Subcutaneous adipose tissue (tissue), 4 donors: ENCODE measurements around the gene CGB8. TPM values are rescaled to one million over a fixed set of nuclear protein-coding genes. Genes with fewer than 3 reads are reported as not detected.
"Not testable (repeated sequence)": the region's sequence is repeated elsewhere in the genome, so short reads cannot be mapped to it uniquely, and the experiment has no call there.

Experiments
- CTCF ChIP-seq: fragments of 450-650 bp; IDR thresholded peaks from one replicate; pipeline ENCODE4 v1.5.1; 2016; ENCODE audit warnings: low read depth, mild to moderate bottlenecking, control low read depth, antibody characterized with exemption, moderate library complexity
- total RNA-seq, 4 donors: library from RNA; depleted of rRNA; stranded (reverse); fragments of >200 nt; gene quantifications; one replicate each; pipeline ENCODE4 v1.1.0, GENCODE V29; 2016

CGB8 gene
- total RNA-seq, 4 donors from 2014 or later: not detected

DNA sequence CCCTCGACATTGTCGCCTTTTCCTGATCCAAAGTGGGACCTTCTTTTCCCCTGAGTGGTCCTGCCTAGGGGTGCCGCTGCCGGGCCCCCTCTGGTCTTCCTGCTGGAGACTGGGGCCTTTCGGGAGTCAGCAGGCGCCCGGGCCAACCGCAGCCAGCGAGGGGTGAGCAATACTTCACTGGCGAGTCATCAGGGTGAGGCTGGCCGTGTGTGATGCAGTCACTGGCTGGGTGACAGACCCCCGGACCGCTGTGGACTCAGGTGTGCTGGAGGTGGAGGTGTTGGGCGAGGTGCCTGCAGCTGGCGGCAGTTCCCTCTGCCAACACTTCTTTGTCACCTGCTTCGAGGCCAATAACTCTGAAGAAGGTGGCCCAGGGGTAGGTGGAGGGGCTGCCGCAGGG is 6.7 kb downstream of the CGB8 start:
- TF ChIP-seq CTCF: no peak

DNA sequence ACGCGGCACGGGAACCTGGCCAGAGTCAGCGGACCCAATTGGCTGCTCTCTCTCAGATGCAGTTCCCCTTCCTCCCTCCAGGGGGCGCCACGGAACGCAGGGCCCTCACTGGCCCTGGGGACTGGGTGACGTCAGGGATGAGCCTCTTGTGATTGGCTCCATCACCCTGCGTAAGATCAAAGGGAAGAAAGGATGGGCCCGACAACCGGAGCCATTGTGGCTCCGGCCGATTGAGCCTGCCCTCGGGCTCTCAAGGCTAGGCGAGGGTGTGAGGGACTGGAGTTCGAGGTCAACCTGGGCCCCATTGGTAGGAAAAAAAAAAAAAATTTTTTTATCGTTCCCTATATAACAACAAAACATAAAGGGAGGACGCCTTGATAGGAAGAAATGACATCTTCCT is 12.1 kb downstream of the CGB8 start, which contains the start of gene CGB1:
TSS of gene CGB1 (minus strand) at position 81 of the 400 bp plus-strand sequence. CDS start 184 bp downstream, outside the sequence.
- not testable (repeated sequence) for TF ChIP-seq CTCF

- TF ChIP-seq CTCF: not testable (repeated sequence)
Observed at GRCh38 chr19:49031642-49032301, 17.1 kb downstream of the CGB8 start, which contains the start of gene CGB2. Gene CGB2, plus strand, starts transcription at chr19:49031890. Its CDS starts 206 bp downstream, at chr19:49032096.

- TF ChIP-seq CTCF: not testable (repeated sequence)
Observed at GRCh38 chr19:49024233-49024632, 24.7 kb downstream of the CGB8 start, which contains the start of gene CGB3. Gene CGB3, minus strand, starts transcription at chr19:49024333. Its CDS starts 362 bp downstream, at chr19:49023971.

DNA sequence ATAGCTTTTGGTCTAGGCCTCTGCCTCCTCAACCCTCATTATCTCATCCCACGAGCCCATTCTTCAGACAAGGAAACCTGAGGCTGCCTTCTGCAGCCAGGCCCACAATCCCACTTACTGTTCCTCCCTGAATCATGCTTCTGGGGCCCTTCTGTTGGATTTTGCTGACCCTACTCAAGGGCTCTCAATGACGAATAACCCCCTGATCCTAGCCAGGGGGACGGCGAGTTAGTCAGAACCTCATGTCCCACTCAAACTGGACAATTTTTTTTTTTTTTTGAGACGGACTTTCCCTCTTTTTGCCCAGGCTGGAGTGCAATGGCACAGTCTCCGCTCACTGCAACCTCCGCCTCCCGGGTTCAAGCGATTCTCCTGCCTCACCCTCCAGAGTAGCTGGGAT is 26.8 kb downstream of the CGB8 start:
- no peak for TF ChIP-seq CTCF

DNA sequence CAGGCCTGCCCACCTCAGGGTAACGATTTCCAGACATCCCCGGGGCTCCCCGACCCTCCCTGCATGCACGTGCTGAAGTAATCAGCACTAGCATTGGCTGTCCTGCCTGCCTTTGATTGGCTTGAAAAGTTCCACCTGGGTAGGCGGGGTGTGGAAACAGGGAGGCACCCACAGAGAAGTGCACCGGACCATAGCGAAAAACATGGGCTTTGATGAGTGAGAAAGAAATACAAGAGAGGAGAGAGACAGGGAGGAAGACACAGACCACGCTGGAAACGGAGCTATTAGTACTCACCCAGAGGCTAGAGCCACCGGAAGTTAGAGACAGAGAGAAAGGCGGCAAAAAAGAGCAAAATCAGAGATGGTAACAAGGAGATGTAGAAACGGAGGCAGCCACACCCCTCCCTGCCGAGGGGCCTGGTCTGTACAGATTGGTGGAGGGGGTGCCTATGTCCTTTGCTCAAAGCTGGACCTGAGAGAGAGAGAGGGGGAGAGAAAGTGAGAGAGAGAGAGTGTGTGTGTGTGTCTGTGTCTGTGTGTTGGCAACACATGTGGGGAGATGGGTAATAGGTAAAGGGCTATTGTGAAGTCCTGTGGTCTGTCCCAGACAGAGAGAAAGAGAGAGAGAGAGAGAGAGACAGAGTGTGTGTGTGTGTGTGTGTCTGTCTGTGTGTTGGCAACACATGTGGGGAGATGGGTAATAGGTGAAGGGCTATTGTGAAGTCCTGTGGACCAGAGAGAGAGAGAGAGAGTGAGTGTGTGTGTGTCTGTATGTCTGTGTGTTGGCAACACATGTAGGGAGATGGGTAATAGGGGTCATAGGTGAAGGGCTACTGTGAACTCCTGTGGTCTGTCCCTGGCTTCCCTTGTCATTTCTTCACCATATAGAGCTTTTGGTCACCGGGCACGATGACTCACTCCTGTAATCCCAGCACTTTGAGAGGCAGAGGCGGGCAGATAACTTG is 27.7 kb downstream of the CGB8 start:
- TF ChIP-seq CTCF: no peak

DNA sequence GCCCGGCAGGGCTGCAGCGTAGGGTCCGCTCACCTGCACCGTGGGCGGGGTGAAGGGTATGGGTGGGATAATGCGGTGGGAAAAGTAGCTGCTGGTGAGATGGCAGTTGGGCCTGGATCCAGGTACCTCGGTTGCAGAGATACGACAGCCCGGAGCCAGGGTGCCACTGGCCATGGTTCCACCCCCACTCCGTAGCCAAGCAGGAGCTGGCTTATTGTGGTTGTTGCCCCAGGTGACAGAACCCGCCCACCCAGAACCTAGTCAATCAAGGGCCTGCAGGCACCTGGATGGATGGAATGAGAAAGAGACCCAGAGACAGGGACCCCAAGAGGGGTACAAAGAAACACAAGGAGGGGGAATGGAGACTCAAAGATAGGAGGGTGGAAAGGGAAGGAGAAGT is 28.6 kb downstream of the CGB8 start:
- no peak for TF ChIP-seq CTCF
